Loucy (cell line): Measurements from ENCODE around the gene FGD6.

Experiments used
- H2AFZ ChIP-seq: fragments of 200-600 bp; sonication (generic); 2 replicates; pipeline ENCODE4 v1.6.0; 2016; ENCODE audit warnings: antibody characterized with exemption, mild to moderate bottlenecking, low read length, moderate library complexity
- H3F3A ChIP-seq: fragments of 200-600 bp; 2 replicates; pipeline ENCODE4 v1.6.0; 2016; ENCODE audit warnings: antibody characterized with exemption, low read depth, mild to moderate bottlenecking
- H3K27me3 ChIP-seq: fragments of 200-600 bp; sonication (generic); 2 replicates; pipeline ENCODE4 v1.6.1; 2014; ENCODE audit warnings: low read length, mild to moderate bottlenecking; ENCODE audit not compliant: insufficient read depth, poor library complexity, severe bottlenecking
- H3K36me3 ChIP-seq: fragments of 200-600 bp; sonication (generic); 2 replicates; pipeline ENCODE4 v1.6.1; 2016; ENCODE audit warnings: low read length; ENCODE audit not compliant: insufficient read depth
- H3K4me1 ChIP-seq: fragments of 200-600 bp; sonication (generic); 2 replicates; pipeline ENCODE4 v1.5.1; 2014; ENCODE audit warnings: low read length, mild to moderate bottlenecking; ENCODE audit not compliant: insufficient read depth, poor library complexity, severe bottlenecking
- H3K4me2 ChIP-seq: fragments of 200-600 bp; sonication (generic); 2 replicates; pipeline ENCODE4 v1.6.0; 2014; ENCODE audit warnings: antibody characterized with exemption, low read length, low read depth, mild to moderate bottlenecking; ENCODE audit not compliant: poor library complexity, severe bottlenecking
- H3K4me3 ChIP-seq: fragments of 200-600 bp; sonication (generic); 2 replicates; pipeline ENCODE4 v1.5.1; 2014; ENCODE audit warnings: low read length, mild to moderate bottlenecking, mixed read lengths; ENCODE audit not compliant: poor library complexity, severe bottlenecking
- H3K79me2 ChIP-seq: fragments of 200-600 bp; sonication (generic); 2 replicates; pipeline ENCODE4 v1.6.1; 2014; ENCODE audit warnings: low read length; ENCODE audit not compliant: insufficient read depth
- H3K9ac ChIP-seq: fragments of 200-600 bp; sonication (generic); 2 replicates; pipeline ENCODE4 v1.6.0; 2014; ENCODE audit warnings: mild to moderate bottlenecking, low read depth, low read length, moderate library complexity; ENCODE audit not compliant: poor library complexity, severe bottlenecking
- H3K9me2 ChIP-seq: fragments of 200-600 bp; sonication (generic); replicated peaks from 2 replicates; pipeline ENCODE4 v1.6.1; 2016; ENCODE audit warnings: low read depth, low read length, mixed read lengths
- H3K9me3 ChIP-seq: fragments of 200-600 bp; sonication (generic); 2 replicates; pipeline ENCODE4 v1.6.1; 2014; ENCODE audit warnings: mild to moderate bottlenecking, antibody characterized with exemption, low read length, low read depth; ENCODE audit not compliant: insufficient read depth
- H4K20me1 ChIP-seq: fragments of 200-600 bp; sonication (generic); 2 replicates; pipeline ENCODE4 v1.6.0; 2014; ENCODE audit warnings: antibody characterized with exemption, low read length, mild to moderate bottlenecking; ENCODE audit not compliant: insufficient read depth, poor library complexity, severe bottlenecking
- EZH2phosphoT487 ChIP-seq: fragments of 200-600 bp; IDR thresholded peaks from 2 replicates; pipeline ENCODE4 v1.6.1; 2018; ENCODE audit warnings: antibody characterized with exemption, mild to moderate bottlenecking, moderate library complexity, borderline replicate concordance
- TF ChIP-seq, protein P1 (sequence below): fragments of 200-600 bp; sonication (generic); conservative IDR thresholded peaks from 2 replicates; pipeline ENCODE4 v1.5.1; 2014; ENCODE audit warnings: mild to moderate bottlenecking, antibody characterized with exemption, low read length

The FGD6 gene

DNA sequence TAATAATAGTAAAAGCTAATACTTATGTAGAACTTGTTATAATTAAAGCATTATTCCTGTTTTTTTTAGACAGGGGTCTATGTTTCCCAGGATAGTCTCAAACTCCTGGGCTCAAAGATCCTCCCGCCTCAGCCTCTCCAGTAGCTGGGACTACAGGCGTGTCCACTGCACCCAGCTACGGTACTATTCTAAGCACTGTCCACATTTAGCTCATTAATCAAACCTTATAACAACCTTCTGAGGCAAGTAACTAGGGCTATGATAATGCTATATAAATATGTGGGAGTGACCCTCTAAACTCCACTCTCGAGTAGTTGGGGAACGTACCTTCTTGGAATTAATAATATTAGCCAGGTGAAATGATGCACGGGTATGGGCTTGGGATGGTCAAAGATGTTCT, 83.2 kb downstream of the FGD6 start:
- no peak overlapping the region for H3K4me3 ChIP-seq
- H3F3A ChIP-seq, result no peaks in the 10 kb centered on the region
- no peaks in the 10 kb centered on the region for H3K27me3 ChIP-seq
- H2AFZ ChIP-seq, result no peak overlapping the region
- no peak overlapping the region for H3K9ac ChIP-seq
- H3K4me1 ChIP-seq, result no peaks in the 10 kb centered on the region
- no peaks in the 10 kb centered on the region for H3K79me2 ChIP-seq
- TF ChIP-seq EZH2phosphoT487, result no peak
- TF ChIP-seq, protein P1, sequence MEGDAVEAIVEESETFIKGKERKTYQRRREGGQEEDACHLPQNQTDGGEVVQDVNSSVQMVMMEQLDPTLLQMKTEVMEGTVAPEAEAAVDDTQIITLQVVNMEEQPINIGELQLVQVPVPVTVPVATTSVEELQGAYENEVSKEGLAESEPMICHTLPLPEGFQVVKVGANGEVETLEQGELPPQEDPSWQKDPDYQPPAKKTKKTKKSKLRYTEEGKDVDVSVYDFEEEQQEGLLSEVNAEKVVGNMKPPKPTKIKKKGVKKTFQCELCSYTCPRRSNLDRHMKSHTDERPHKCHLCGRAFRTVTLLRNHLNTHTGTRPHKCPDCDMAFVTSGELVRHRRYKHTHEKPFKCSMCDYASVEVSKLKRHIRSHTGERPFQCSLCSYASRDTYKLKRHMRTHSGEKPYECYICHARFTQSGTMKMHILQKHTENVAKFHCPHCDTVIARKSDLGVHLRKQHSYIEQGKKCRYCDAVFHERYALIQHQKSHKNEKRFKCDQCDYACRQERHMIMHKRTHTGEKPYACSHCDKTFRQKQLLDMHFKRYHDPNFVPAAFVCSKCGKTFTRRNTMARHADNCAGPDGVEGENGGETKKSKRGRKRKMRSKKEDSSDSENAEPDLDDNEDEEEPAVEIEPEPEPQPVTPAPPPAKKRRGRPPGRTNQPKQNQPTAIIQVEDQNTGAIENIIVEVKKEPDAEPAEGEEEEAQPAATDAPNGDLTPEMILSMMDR, result no peak
- no peak overlapping the region for H3K4me2 ChIP-seq
- H4K20me1 ChIP-seq, result no peaks in the 10 kb centered on the region
- H3K9me3 ChIP-seq, result no peaks in the 10 kb centered on the region
- H3K9me2 ChIP-seq, result no peaks in the 10 kb centered on the region
- no peaks in the 10 kb centered on the region for H3K36me3 ChIP-seq

DNA sequence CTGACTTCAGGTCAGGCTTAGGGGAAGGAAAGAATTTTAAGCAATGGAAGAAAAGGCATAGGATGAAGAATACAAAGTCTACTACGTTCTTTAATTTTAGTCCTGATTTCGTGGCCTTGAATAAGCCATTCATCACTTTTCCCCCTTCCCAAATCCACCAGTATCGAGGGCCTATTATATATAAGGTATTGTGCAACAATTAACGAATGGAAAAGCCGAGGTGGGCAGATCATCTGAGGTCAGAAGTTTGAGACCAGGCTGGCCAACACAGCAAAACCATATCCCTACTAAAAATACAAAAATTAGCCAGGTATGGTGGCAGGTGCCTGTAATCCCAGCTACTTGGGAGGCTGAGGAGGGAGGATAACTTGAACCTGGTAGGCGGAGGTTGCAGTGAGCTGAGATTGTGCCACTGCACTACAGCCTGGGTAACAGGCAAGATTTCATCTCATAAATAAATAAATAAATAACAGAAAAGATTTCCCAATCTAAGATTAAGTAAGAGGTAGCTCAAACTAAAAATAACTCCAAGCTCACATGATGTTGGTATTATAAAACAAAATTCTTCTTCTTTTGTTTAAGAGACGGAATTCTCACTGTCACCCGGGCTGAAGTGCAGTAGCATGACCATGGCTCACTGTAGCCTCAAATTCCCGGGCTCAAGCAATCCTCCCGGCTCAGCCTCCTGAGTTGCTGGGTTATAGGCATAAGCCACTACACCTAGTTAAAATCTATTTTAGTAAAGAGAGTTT, 85.5 kb downstream of the FGD6 start:
- no peaks in the 10 kb centered on the region for H3F3A ChIP-seq
- H3K36me3 ChIP-seq, result no peaks in the 10 kb centered on the region
- H3K4me1 ChIP-seq, result no peaks in the 10 kb centered on the region
- no peak overlapping the region for H3K4me2 ChIP-seq
- no peaks in the 10 kb centered on the region for H3K27me3 ChIP-seq
- H3K79me2 ChIP-seq, result no peaks in the 10 kb centered on the region
- H3K9ac ChIP-seq, result no peak overlapping the region
- no peak overlapping the region for H3K4me3 ChIP-seq
- no peaks in the 10 kb centered on the region for H3K9me2 ChIP-seq
- no peak overlapping the region for H2AFZ ChIP-seq
- H4K20me1 ChIP-seq, result no peaks in the 10 kb centered on the region
- TF ChIP-seq EZH2phosphoT487, result no peak
- TF ChIP-seq, protein P1, result no peak
- H3K9me3 ChIP-seq, result no peaks in the 10 kb centered on the region

DNA sequence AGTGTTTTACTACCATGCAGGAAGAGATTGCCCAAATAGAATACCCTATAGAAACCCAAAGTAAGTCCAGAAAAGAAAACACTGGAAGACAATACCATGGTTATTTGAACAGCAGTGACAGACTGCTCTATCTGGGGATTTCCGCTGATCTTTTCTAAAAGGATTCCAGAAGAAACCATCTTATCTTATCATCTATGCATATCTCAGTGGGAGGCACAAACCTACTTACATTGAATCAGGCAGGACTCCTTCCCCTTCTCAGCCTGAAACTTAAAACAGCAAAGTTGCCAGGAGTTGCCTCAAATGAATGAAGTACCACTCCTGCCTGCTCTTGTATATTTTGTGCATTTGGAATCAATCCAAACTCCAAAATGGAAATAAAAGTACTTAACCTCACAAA, 87.2 kb downstream of the FGD6 start:
- no peak overlapping the region for H3K9ac ChIP-seq
- no peaks in the 10 kb centered on the region for H3K9me3 ChIP-seq
- no peaks in the 10 kb centered on the region for H3K36me3 ChIP-seq
- H2AFZ ChIP-seq, result no peak overlapping the region
- TF ChIP-seq EZH2phosphoT487, result no peak
- TF ChIP-seq, protein P1, result no peak
- H3K4me1 ChIP-seq, result no peaks in the 10 kb centered on the region
- H3F3A ChIP-seq, result no peaks in the 10 kb centered on the region
- H3K4me2 ChIP-seq, result no peak overlapping the region
- no peaks in the 10 kb centered on the region for H3K27me3 ChIP-seq
- no peaks in the 10 kb centered on the region for H3K79me2 ChIP-seq
- no peak overlapping the region for H3K4me3 ChIP-seq
- H3K9me2 ChIP-seq, result no peaks in the 10 kb centered on the region
- no peaks in the 10 kb centered on the region for H4K20me1 ChIP-seq
